K562 (cell line): Measurements from ENCODE around the gene ZNF292. TPM values are rescaled to one million over a fixed set of nuclear protein-coding genes. Genes with fewer than 3 reads are reported as not detected.

ENCODE experiments used
- ATF6 ChIP-seq: sonication (generic); formaldehyde crosslinking; IDR thresholded peaks from 2 replicates; pipeline ENCODE4 v1.4.0; 2020; ENCODE audit warnings: mild to moderate bottlenecking, missing genetic modification reagents
- CHCHD3 ChIP-seq: fragments of 250-450 bp; sonication (Bioruptor Pico); IDR thresholded peaks from 2 replicates; pipeline ENCODE4 v2.1.2; 2022; ENCODE audit warnings: mild to moderate bottlenecking
- CLOCK ChIP-seq: fragments of 250-450 bp; sonication (Bioruptor Pico); IDR thresholded peaks from 2 replicates; pipeline ENCODE4 v1.4.0; 2020; ENCODE audit warnings: mild to moderate bottlenecking, moderate library complexity, borderline replicate concordance
- MXD1 ChIP-seq: fragments of 250-450 bp; sonication (Bioruptor Pico); IDR thresholded peaks from 2 replicates; pipeline ENCODE4 v1.8.0; 2021; ENCODE audit warnings: borderline replicate concordance, mild to moderate bottlenecking, moderate library complexity; ENCODE audit not compliant: poor library complexity, severe bottlenecking
- NONO ChIP-seq, 2 experiments: fragments of 200-400 bp in 1 of 2; fragments of 450-650 bp in 1 of 2; formaldehyde crosslinking in 1 of 2; IDR thresholded peaks; 2 replicates each; pipeline ENCODE4 v1.6.1; 2017; ENCODE audit warnings: low read depth in 2 of 2, mild to moderate bottlenecking in 2 of 2, moderate library complexity in 2 of 2, low read length in 1 of 2
- RNF219 ChIP-seq: fragments of 250-450 bp; sonication (Bioruptor Pico); IDR thresholded peaks from 2 replicates; pipeline ENCODE4 v1.5.0; 2022; ENCODE audit warnings: mild to moderate bottlenecking
- SRSF1 ChIP-seq: fragments of 200-400 bp; formaldehyde crosslinking; IDR thresholded peaks from 2 replicates; pipeline ENCODE4 v1.6.1; 2017; ENCODE audit warnings: mild to moderate bottlenecking, low read depth, low read length, moderate library complexity
- YY1 ChIP-seq, 3 experiments: IDR thresholded peaks; 2 replicates each; pipeline ENCODE4 v1.6.1; 2011; ENCODE audit warnings: low read length in 2 of 3, mild to moderate bottlenecking in 2 of 3, moderate library complexity in 2 of 3, borderline replicate concordance in 1 of 3, control low read depth in 1 of 3, low read depth in 1 of 3; ENCODE audit not compliant: insufficient read depth in 3 of 3, insufficient replicate concordance in 2 of 3, control insufficient read depth in 1 of 3, insufficient read length in 1 of 3; ENCODE audit errors: extremely low read depth in 1 of 3
- ZNF24 ChIP-seq: fragments of 450-650 bp; IDR thresholded peaks from 2 replicates; pipeline ENCODE4 v1.6.1; 2016
- polyA plus RNA-seq, 8 experiments: library from polyadenylated mRNA; depleted of rRNA in 4 of 8; stranded (reverse) in 5 of 8; unstranded in 3 of 8; fragments of >200 nt; fragmentation: Nextera tagmentation in 2 of 8; fragmentation: Illumina TruSeq in 1 of 8; extraction: Ambion mirVana in 2 of 8; extraction: Trizol in 1 of 8; gene quantifications; 2 replicates each; pipeline versions ENCODE4 v1.2.1 to v1.2.3, GENCODE V29; 2011 to 2014; ENCODE audit warnings: inconsistent platforms in 1 of 8, missing spikeins in 1 of 8
- total RNA-seq, 7 experiments: library from RNA; depleted of rRNA in 6 of 7; stranded (reverse); fragments of >200 nt in 6 of 7; fragmentation: Illumina TruSeq in 2 of 7; extraction: Trizol in 2 of 7; gene quantifications; 2 replicates each; pipeline versions ENCODE4 v1.2.1 to v1.2.3, GENCODE V29; 2011 to 2021; ENCODE audit warnings: low replicate concordance in 1 of 7
- TF ChIP-seq, protein P1 (sequence below): fragments of 250-450 bp; sonication (Bioruptor Pico); IDR thresholded peaks from 2 replicates; pipeline ENCODE4 v1.4.0; 2020; ENCODE audit warnings: mild to moderate bottlenecking, moderate library complexity

ZNF292 gene
- total and polyA plus RNA-seq, 9 of the 15 experiments (the other 6 are each of a cell fraction or from before 2014, with no cell fraction given), result 4.4 to 17.1 (median 12.8) TPM

DNA sequence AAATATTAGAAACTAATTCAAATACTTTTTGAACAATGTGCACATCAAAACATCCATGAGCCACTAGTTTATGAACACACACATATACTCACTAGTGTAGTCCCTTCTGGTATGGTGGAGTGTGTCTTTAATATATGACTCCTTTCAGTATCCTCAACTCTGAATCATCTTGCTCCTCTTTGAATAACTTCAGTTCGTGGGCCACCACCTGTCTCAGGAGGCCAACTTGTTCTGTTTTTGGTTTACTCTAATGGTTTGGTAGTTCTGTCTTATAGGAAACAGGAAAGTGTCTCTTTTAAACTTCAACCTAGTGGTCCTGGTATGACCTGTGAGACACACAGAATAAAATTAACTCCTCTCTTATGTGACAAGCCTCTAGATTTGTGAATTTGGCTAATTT is 55.6 kb downstream of the ZNF292 start (continued):
- no peak for TF ChIP-seq CLOCK
- TF ChIP-seq YY1 (IDR thresholded peaks at IDR 0.05; ENCODE audit: borderline replicate concordance in 1 of 3, control insufficient read depth in 1 of 3, extremely low read depth in 1 of 3, insufficient read depth in 3 of 3, insufficient read length in 1 of 3, insufficient replicate concordance in 2 of 3, low read depth in 1 of 3, low read length in 2 of 3), result no peak
- TF ChIP-seq CHCHD3, result no peak
- no peak for TF ChIP-seq SRSF1
- TF ChIP-seq, protein P1, sequence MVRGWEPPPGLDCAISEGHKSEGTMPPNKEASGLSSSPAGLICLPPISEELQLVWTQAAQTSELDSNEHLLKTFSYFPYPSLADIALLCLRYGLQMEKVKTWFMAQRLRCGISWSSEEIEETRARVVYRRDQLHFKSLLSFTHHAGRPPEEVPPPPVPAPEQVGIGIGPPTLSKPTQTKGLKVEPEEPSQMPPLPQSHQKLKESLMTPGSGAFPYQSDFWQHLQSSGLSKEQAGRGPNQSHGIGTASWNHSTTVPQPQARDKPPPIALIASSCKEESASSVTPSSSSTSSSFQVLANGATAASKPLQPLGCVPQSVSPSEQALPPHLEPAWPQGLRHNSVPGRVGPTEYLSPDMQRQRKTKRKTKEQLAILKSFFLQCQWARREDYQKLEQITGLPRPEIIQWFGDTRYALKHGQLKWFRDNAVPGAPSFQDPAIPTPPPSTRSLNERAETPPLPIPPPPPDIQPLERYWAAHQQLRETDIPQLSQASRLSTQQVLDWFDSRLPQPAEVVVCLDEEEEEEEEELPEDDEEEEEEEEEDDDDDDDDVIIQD (CRISPR knock-in tag), result no peak
- no peak for TF ChIP-seq ATF6 (CRISPR knock-in tag)
- no peak for TF ChIP-seq RNF219 (CRISPR knock-in tag)
- no peak for TF ChIP-seq NONO (IDR thresholded peaks at IDR 0.05; ENCODE audit: low read depth in 2 of 2, low read length in 1 of 2)
- TF ChIP-seq MXD1 (CRISPR knock-in tag), result no peak
- no peak for TF ChIP-seq ZNF24
